Small intestine (tissue), 7 donors: ENCODE data around the gene LYSMD3. TPM values are rescaled to one million over a fixed set of nuclear protein-coding genes. Genes with fewer than 3 reads are reported as not detected.

Experiments
- DNase-seq, 2 donors: peaks; one replicate each; pipeline versions ENCODE4 v3.0.0 to v3.0.0-alpha.2; 2013
- FAIRE-seq: peaks from 2 replicates; lab custom pipeline; 2012; peaks lifted over from hg19 to GRCh38; lab: Jason Lieb, UNC
- H3K27ac ChIP-seq, 3 donors: one replicate each; pipeline ENCODE4 v1.5.1; 2013; ENCODE audit warnings: low read length in 2 of 3, mild to moderate bottlenecking in 2 of 3, control low read depth in 1 of 3, inconsistent platforms in 1 of 3, low read depth in 1 of 3, moderate library complexity in 1 of 3
- H3K27me3 ChIP-seq, 3 donors: one replicate each; pipeline ENCODE4 v1.6.1; 2013; ENCODE audit warnings: low read length in 3 of 3, inconsistent platforms in 1 of 3; ENCODE audit not compliant: control insufficient read depth in 3 of 3, insufficient read depth in 3 of 3
- H3K36me3 ChIP-seq, 3 donors: one replicate each; pipeline ENCODE4 v1.6.1; 2013; ENCODE audit warnings: low read length in 3 of 3, inconsistent platforms in 1 of 3, low read depth in 1 of 3, mild to moderate bottlenecking in 1 of 3, moderate library complexity in 1 of 3; ENCODE audit not compliant: control insufficient read depth in 3 of 3, insufficient read depth in 2 of 3
- H3K4me1 ChIP-seq, 3 donors: one replicate each; pipeline ENCODE4 v1.6.1; 2013; ENCODE audit warnings: low read length in 2 of 3, inconsistent platforms in 1 of 3, low read depth in 1 of 3, mild to moderate bottlenecking in 1 of 3, moderate library complexity in 1 of 3; ENCODE audit not compliant: control insufficient read depth in 3 of 3, insufficient read depth in 2 of 3
- H3K4me3 ChIP-seq, 3 donors: one replicate each; pipeline ENCODE4 v1.5.1; 2013; ENCODE audit warnings: low read length in 3 of 3, control low read depth in 1 of 3, inconsistent platforms in 1 of 3, low read depth in 1 of 3, mild to moderate bottlenecking in 1 of 3, moderate library complexity in 1 of 3
- H3K9me3 ChIP-seq, 2 donors: one replicate each; pipeline ENCODE4 v1.6.1; 2013; ENCODE audit warnings: low read depth in 1 of 2, low read length in 1 of 2; ENCODE audit not compliant: control insufficient read depth in 2 of 2, insufficient read depth in 1 of 2
- WGBS, 3 donors: extraction: QIAGEN DNeasy Blood & Tissue Kit; methylation state at CpG; one replicate each; pipeline ENCODE4 v1.1.7; 2013; 5-methylcytosine and 5-hydroxymethylcytosine counted together
- polyA plus RNA-seq, 4 donors: library from polyadenylated mRNA; stranded (reverse) in 3 of 4; unstranded in 1 of 4; fragments of 200-250 nt in 3 of 4; fragments of 120-200 nt in 1 of 4; gene quantifications; one replicate each; pipeline versions ENCODE4 v1.2.1 to v1.2.3, GENCODE V29; 2013
- donor health status: healthy with polysubstance abuse.
- donor health status: control.
- donor health status: control.
- donor health status: Bipolar disorder and iron deficiency.
- donor health status: healthy.

LYSMD3 gene
- polyA plus RNA-seq, 4 donors: 7.0 to 24.6 (median 8.1) TPM

GRCh38 chr5:90563108-90563507 lies 33.7 kb upstream of the LYSMD3 start:
- no peak overlapping the region for H3K27ac ChIP-seq
- 44 to 51% (median 48%) methylated on average over 1 of the region's 1 CpG for WGBS, 3 donors
- no peak for DNase-seq
- H3K9me3 ChIP-seq: no peaks in the 10 kb centered on the region
- no peak for FAIRE-seq
- no peaks in the 10 kb centered on the region for H3K4me1 ChIP-seq
- H3K36me3 ChIP-seq: no peaks in the 10 kb centered on the region
- peaks cover 3 to 4% (median 3%) of the 10 kb centered on the region in 3 donors for H3K27me3 ChIP-seq
- H3K4me3 ChIP-seq: no peak overlapping the region

- FAIRE-seq (no peak), DNase-seq (no peak)
- no peaks in the 10 kb centered on the region for H3K36me3 ChIP-seq
- H3K27me3 ChIP-seq: peaks cover 4 to 5% (median 5%) of the 10 kb centered on the region in 3 donors
- H3K9me3 ChIP-seq: no peaks in the 10 kb centered on the region
- H3K4me3 ChIP-seq: no peak overlapping the region
- no peak overlapping the region for H3K27ac ChIP-seq
- H3K4me1 ChIP-seq: no peaks in the 10 kb centered on the region
- 63 to 73% (median 70%) methylated on average over 5 of the region's 5 CpGs for whole genome bisulfite sequencing, 3 donors
Observed at GRCh38 chr5:90562341-90562740, 33.0 kb upstream of the LYSMD3 start.

GRCh38 chr5:90561766-90562165 lies 32.4 kb upstream of the LYSMD3 start:
- no peak overlapping the region for H3K4me3 ChIP-seq
- DNase-seq: no peak
- no peaks in the 10 kb centered on the region for H3K9me3 ChIP-seq
- H3K27ac ChIP-seq: no peak overlapping the region
- FAIRE-seq: no peak
- H3K36me3 ChIP-seq: no peaks in the 10 kb centered on the region
- H3K27me3 ChIP-seq: peaks cover 4 to 7% (median 6%) of the 10 kb centered on the region in 3 donors
- WGBS, 3 donors: 68 to 83% (median 82%) methylated on average over 1 of the region's 1 CpG
- no peaks in the 10 kb centered on the region for H3K4me1 ChIP-seq

GRCh38 chr5:90560771-90561170 lies 31.4 kb upstream of the LYSMD3 start:
- peaks cover 4 to 7% (median 6%) of the 10 kb centered on the region in 3 donors for H3K27me3 ChIP-seq
- no peak for DNase-seq
- no peaks in the 10 kb centered on the region for H3K9me3 ChIP-seq
- no peak for FAIRE-seq
- H3K4me3 ChIP-seq: no peak overlapping the region
- no peak overlapping the region for H3K27ac ChIP-seq
- no peaks in the 10 kb centered on the region for H3K36me3 ChIP-seq
- 49 to 71% (median 59%) methylated on average over 2 of the region's 2 CpGs for WGBS, 3 donors
- H3K4me1 ChIP-seq: no peaks in the 10 kb centered on the region

DNA sequence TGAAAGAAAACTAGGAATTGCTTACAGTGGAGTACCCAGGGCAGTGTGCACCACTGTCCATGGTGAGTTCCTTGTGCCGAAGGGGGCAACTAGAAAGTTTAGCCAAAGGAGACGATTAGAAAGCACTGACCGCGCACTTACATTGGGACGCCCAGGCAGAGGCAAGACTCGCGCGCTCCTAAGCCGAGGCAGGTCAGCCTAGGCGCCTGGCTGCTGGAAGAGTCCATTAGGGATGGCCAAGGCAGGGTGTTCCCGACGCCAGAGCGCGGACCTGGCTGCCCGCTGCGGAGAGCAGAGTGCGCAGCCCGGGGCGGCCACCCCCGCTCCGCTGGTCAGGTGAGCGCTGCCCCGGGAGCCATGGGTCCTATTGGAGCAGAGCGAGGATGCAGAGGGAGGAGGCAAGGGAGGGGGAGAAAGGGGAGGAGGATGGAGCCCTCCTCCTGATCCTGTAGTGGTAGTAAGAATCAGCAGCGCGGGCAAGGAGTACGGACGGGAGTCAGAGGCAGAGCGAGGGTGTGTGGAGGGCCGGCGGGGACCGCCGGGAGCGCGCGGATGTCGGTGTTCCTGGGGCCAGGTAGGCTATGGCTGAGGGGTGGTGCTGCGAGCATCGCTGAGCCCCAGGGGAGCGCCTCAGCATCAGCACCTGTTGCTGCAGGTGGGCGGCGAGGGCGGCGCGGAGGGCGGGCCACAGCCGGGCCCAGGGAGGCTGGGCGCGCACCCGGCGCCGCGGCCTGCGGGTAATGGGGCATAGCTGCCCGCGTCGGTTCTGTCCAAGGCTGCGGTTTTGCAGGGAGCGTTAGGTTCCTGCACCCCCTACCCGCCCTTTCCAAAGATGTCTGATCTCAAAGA lies 29.2 kb upstream of the LYSMD3 start, which contains the start of gene ADGRV1:
Gene ADGRV1, plus strand, starts transcription at position 454 of the 849 bp plus-strand sequence. Its CDS starts 99 bp downstream, at position 553.
- DNase-seq (peak; percentile 92 to 94), FAIRE-seq (no peak)
- peak within 1 kb of the TSS in 2 of 3 donors; percentile 36 to 58 for H3K4me3 ChIP-seq
- 1 to 2% (median 1%) methylated on average over 50 to 60 of the region's 60 CpGs for WGBS, 3 donors
- no peaks in the 10 kb centered on the region for H3K9me3 ChIP-seq
- no peaks in the 10 kb centered on the region for H3K36me3 ChIP-seq
- peak within 1 kb of the TSS in 2 of 3 donors; percentile 31 to 33 for H3K27ac ChIP-seq
- peaks cover 4 to 9% (median 7%) of the 10 kb centered on the region in 3 donors for H3K27me3 ChIP-seq
- no peaks in the 10 kb centered on the region for H3K4me1 ChIP-seq

DNA sequence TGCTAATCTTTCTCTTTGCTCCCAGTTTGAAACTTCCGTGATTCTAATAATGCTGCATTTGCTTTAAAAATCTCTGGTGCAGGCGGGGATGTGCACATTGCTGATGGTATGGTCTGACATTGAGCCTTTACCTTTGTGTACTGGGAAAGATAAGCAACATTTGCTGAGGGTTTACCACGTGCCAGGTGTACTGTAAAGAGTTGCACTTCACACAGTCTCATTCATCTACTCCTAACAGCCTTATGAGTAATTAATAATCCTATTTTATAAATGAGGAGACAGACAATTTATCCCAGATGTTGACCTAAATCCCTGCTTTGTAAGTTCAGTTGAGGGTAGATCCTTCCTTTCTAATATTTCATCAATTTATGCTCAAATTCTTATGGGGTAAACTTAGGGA lies 28.5 kb upstream of the LYSMD3 start:
- FAIRE-seq: no peak
- H3K27me3 ChIP-seq: peaks cover 4 to 9% (median 7%) of the 10 kb centered on the region in 3 donors
- H3K4me3 ChIP-seq: peak overlapping the region in 1 of 3 donors; percentile 58
- H3K36me3 ChIP-seq: no peaks in the 10 kb centered on the region
- 0 to 13% (median 7%) methylated on average over 3 of the region's 3 CpGs for WGBS, 3 donors
- no peak overlapping the region for H3K27ac ChIP-seq
- H3K9me3 ChIP-seq: no peaks in the 10 kb centered on the region
- no peaks in the 10 kb centered on the region for H3K4me1 ChIP-seq
- DNase-seq: peak; percentile 19 to 35

DNA sequence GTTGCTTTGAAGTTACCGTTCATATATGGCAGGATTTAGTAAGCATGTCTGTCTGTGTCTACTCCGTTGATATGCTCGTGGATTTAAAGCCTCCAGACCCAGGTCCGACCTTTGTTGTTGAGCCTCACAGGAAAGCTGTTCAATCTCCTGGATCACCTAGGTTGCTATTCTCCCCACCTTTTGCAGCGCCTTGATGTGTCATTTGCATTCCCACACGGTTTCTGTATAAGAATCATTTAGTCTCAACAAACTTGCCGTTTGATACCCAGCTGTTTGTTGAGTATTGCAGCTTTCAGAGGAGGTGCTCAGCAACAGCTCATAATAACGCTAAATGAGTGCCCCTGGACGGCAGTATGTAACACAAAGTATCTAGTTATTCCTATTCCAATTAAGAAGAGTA lies 28.0 kb upstream of the LYSMD3 start:
- no peaks in the 10 kb centered on the region for H3K36me3 ChIP-seq
- H3K4me1 ChIP-seq: no peaks in the 10 kb centered on the region
- 5 to 15% (median 10%) methylated on average over 9 of the region's 9 CpGs for WGBS, 3 donors
- no peak overlapping the region for H3K4me3 ChIP-seq
- FAIRE-seq: no peak
- H3K27me3 ChIP-seq: peaks cover 4 to 10% (median 7%) of the 10 kb centered on the region in 3 donors
- H3K27ac ChIP-seq: no peak overlapping the region
- peak; percentile 4 to 16 for DNase-seq
- no peaks in the 10 kb centered on the region for H3K9me3 ChIP-seq

DNA sequence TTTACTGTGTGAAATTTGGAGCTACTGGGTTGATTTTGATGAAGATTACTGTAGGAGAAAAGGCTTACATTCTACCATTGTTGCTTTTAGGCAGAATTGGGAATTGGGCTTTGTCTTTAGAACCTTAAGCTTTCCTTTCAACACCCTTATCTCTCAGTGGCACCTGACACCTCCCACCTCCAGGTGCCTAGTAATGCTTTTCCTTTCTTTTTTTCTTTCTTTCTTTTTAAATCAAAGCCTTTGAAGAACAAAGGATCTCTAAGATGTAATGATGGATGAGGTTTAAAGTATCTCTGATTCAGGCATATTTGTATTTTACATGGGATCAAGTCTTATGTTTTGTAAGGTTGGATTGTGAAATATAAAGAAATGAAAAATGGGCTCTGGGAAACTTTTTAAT lies 26.3 kb upstream of the LYSMD3 start:
- no peak for DNase-seq
- Histone ChIP-seq H3K36me3 (no peaks in the 10 kb centered on the region), H3K27ac (no peak overlapping the region), H3K4me3 (no peak overlapping the region), H3K27me3 (peaks cover 4 to 13% (median 7%) of the 10 kb centered on the region in 3 donors), H3K9me3 (no peaks in the 10 kb centered on the region), H3K4me1 (no peaks in the 10 kb centered on the region)
- no peak for FAIRE-seq
